Measurements from ENCODE around the gene BCLAF1. TPM values are rescaled to one million over a fixed set of nuclear protein-coding genes. Genes with fewer than 3 reads are reported as not detected.

The BCLAF1 gene
- total and polyA plus RNA-seq, 2 of the 8 experiments (the other 6 are each of a cell fraction or from before 2014, with no cell fraction given) = 30.5 to 230 TPM

- TF ChIP-seq RAD21 (IDR thresholded peaks at IDR 0.05 in 1 of 2, conservative IDR thresholded peaks at IDR 0.05 in 1 of 2; ENCODE audit: low read depth in 2 of 2, low read length in 2 of 2) (no peak), USF2 (IDR thresholded peaks at IDR 0.05; ENCODE audit: low read length) (no peak), ZNF274 (IDR thresholded peaks at IDR 0.05; ENCODE audit: borderline replicate concordance, extremely low read depth, low read length) (no peak)
Observed at GRCh38 chr6:136228814-136229213, 60.8 kb downstream of the BCLAF1 start (continued).

Measured in H1 (cell line).